Measurements from ENCODE around the gene RPP38. TPM values are rescaled to one million over a fixed set of nuclear protein-coding genes. Genes with fewer than 3 reads are reported as not detected.
A peak's percentile ranks its signal among the peaks of the same experiment; 100 is the strongest.

RPP38 gene
- total RNA-seq, 2 experiments from 2014 or later: 12.9 to 14.9 TPM

DNA sequence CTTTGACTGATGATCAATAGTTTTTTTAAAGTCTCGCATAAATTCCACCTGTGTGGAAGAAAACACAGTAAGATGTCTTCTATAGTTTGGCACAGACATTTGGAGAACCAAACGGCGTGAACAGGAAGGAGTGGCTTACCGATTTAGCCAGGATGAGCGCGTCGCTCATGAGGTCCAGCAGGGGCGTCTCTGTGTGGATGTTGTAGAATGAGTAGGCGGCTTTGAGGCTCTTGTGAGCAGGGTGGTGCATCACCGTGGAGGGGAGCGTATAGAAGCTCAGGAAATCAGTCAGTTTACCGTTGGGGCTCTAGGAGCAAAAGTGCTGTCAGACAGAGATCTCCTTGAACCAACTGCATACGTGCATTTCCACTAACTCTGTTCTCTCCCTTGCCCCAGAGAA lies 15.5 kb downstream of the RPP38 start:
- no peaks in the 10 kb centered on the region for H3K9me3 ChIP-seq (ENCODE audit: control insufficient read depth in 1 of 2, insufficient read depth in 1 of 2, low read length in 2 of 2)
- no peaks in the 10 kb centered on the region for H3K27me3 ChIP-seq (ENCODE audit: control insufficient read depth in 1 of 2, insufficient read depth in 2 of 2, low read length in 2 of 2)
- no peak overlapping the region for H3K27ac ChIP-seq (ENCODE audit: low read depth in 1 of 2, low read length in 2 of 2)
- H3K4me3 Mint-ChIP-seq: no peak overlapping the region
- H3K27me3 Mint-ChIP-seq: no peaks in the 10 kb centered on the region
- CTCF ChIA-PET: no interaction called here
- DNase-seq: no peak
- peak; percentile 73 for ATAC-seq (ENCODE audit: poor library complexity)
- POLR2A ChIA-PET: no interaction called here
- H3K4me1 ChIP-seq (ENCODE audit: insufficient read depth, low read length): no peaks in the 10 kb centered on the region
- no peaks in the 10 kb centered on the region for H3K9me3 Mint-ChIP-seq
- H3K27ac Mint-ChIP-seq: peak overlapping the region; percentile 75
- no peak overlapping the region for H3K4me3 ChIP-seq (ENCODE audit: low read length)
- H3K4me1 Mint-ChIP-seq (ENCODE audit: low read depth): peaks cover 9% of the 10 kb centered on the region
- peaks cover 72% of the 10 kb centered on the region for H3K36me3 ChIP-seq (ENCODE audit: insufficient read depth, low read length)
- H3K36me3 Mint-ChIP-seq (ENCODE audit: low read depth): peaks cover 44% of the 10 kb centered on the region
- no peak for TF ChIP-seq CTCF (IDR thresholded peaks at IDR 0.05)
- intact Hi-C loops (cut with DNase I, micrococcal nuclease): no loop called here

GRCh38 chr10:15113766-15114165 lies 16.6 kb downstream of the RPP38 start:
- TF ChIP-seq CTCF (IDR thresholded peaks at IDR 0.05): no peak
- H3K9me3 Mint-ChIP-seq: no peaks in the 10 kb centered on the region
- Histone ChIP-seq H3K4me3 (ENCODE audit: low read length) (no peak overlapping the region), H3K4me1 (ENCODE audit: insufficient read depth, low read length) (no peaks in the 10 kb centered on the region), H3K27ac (ENCODE audit: low read depth in 1 of 2, low read length in 2 of 2) (no peak overlapping the region), H3K36me3 (ENCODE audit: insufficient read depth, low read length) (peaks cover 77% of the 10 kb centered on the region), H3K9me3 (ENCODE audit: control insufficient read depth in 1 of 2, insufficient read depth in 1 of 2, low read length in 2 of 2) (no peaks in the 10 kb centered on the region), H3K27me3 (ENCODE audit: control insufficient read depth in 1 of 2, insufficient read depth in 2 of 2, low read length in 2 of 2) (no peaks in the 10 kb centered on the region)
- H3K27me3 Mint-ChIP-seq: no peaks in the 10 kb centered on the region
- POLR2A ChIA-PET: interaction anchor here (0.7 kb wide), 1 partner anchor 343 kb away, joined by 3 read pairs; no protein-coding TSS in a partner anchor
- DNase-seq: no peak
- H3K27ac Mint-ChIP-seq: no peak overlapping the region
- no peak for ATAC-seq (ENCODE audit: poor library complexity)
- intact Hi-C loops (cut with DNase I, micrococcal nuclease): no loop called here
- CTCF ChIA-PET: no interaction called here
- peaks cover 33% of the 10 kb centered on the region for H3K36me3 Mint-ChIP-seq (ENCODE audit: low read depth)
- H3K4me1 Mint-ChIP-seq (ENCODE audit: low read depth): peaks cover 9% of the 10 kb centered on the region
- H3K4me3 Mint-ChIP-seq: no peak overlapping the region

DNA sequence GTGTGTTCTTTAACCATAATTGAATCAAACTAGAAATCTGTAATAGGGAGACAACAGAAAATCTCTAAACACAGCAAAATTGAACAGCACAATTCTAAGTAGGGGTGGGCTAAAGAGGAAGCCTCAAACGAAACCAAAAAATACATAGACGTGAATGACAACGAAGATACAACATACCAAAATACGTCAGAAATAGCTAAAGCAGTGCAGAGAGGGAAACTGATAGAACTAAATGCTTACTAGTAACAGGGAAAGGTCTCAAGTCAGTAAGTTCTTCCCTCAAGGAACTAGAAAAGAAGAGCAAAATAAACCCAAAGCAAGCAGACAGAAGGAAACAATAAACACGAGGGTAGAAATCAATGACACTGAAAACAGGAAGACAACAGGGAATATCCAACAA lies 19.1 kb downstream of the RPP38 start:
- Mint-ChIP-seq H3K4me1 (ENCODE audit: low read depth) (peaks cover 9% of the 10 kb centered on the region), H3K9me3 (no peaks in the 10 kb centered on the region), H3K27ac (no peak overlapping the region), H3K4me3 (no peak overlapping the region), H3K27me3 (no peaks in the 10 kb centered on the region), H3K36me3 (ENCODE audit: low read depth) (peaks cover 21% of the 10 kb centered on the region)
- Histone ChIP-seq H3K36me3 (ENCODE audit: insufficient read depth, low read length) (peaks cover 78% of the 10 kb centered on the region), H3K27ac (ENCODE audit: low read depth in 1 of 2, low read length in 2 of 2) (no peak overlapping the region), H3K9me3 (ENCODE audit: control insufficient read depth in 1 of 2, insufficient read depth in 1 of 2, low read length in 2 of 2) (no peaks in the 10 kb centered on the region), H3K27me3 (ENCODE audit: control insufficient read depth in 1 of 2, insufficient read depth in 2 of 2, low read length in 2 of 2) (no peaks in the 10 kb centered on the region), H3K4me1 (ENCODE audit: insufficient read depth, low read length) (no peaks in the 10 kb centered on the region), H3K4me3 (ENCODE audit: low read length) (no peak overlapping the region)
- ChIA-PET POLR2A (no interaction called here), CTCF (interaction anchor here (1.2 kb wide), 1 partner anchor 10 kb away, joined by 3 read pairs; no protein-coding TSS in a partner anchor)
- intact Hi-C loops (cut with DNase I, micrococcal nuclease): no loop called here
- DNase-seq (no peak), ATAC-seq (ENCODE audit: poor library complexity) (no peak)
- no peak for TF ChIP-seq CTCF (IDR thresholded peaks at IDR 0.05)
